Measurements from ENCODE around the gene SHISA5.

DNA sequence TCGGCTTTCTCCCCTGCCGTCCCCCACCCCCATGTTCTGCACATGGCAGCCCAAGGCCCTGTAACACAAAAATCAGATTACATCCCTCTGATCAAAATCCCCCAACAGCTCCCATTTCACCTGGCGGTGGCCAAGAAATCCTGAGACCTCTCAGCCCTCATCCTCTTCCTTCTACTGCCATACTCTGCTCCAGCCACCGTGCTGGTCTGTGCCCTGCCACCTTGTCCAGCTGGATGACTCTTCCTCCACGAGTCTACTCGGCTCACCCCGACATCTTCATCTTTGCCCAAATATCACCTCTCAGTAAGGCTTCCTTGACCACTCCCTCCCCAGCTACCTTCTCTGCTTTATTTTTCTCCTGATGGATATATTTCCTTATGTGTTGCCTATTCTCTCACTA is 67.1 kb downstream of the SHISA5 start:
- TF ChIP-seq PPARA (CRISPR knock-in tag; IDR thresholded peaks at IDR 0.05; ENCODE audit: borderline replicate concordance) (no peak), CSDC2 (CRISPR knock-in tag; IDR thresholded peaks at IDR 0.05) (no peak), ZFP3 (CRISPR knock-in tag; IDR thresholded peaks at IDR 0.05) (no peak), ZFP30 (CRISPR knock-in tag; IDR thresholded peaks at IDR 0.05) (no peak), PATZ1 (CRISPR knock-in tag; IDR thresholded peaks at IDR 0.05; ENCODE audit: borderline replicate concordance) (no peak), ARNTL (CRISPR knock-in tag; IDR thresholded peaks at IDR 0.05; ENCODE audit: borderline replicate concordance, low read depth) (no peak), TSHZ2 (CRISPR knock-in tag; IDR thresholded peaks at IDR 0.05) (no peak), ZNF8 (CRISPR knock-in tag; IDR thresholded peaks at IDR 0.05) (no peak), GLIS3 (CRISPR knock-in tag; IDR thresholded peaks at IDR 0.05) (no peak), TCF4 (CRISPR knock-in tag; IDR thresholded peaks at IDR 0.05; ENCODE audit: borderline replicate concordance) (no peak)
- TF ChIP-seq, protein P1, sequence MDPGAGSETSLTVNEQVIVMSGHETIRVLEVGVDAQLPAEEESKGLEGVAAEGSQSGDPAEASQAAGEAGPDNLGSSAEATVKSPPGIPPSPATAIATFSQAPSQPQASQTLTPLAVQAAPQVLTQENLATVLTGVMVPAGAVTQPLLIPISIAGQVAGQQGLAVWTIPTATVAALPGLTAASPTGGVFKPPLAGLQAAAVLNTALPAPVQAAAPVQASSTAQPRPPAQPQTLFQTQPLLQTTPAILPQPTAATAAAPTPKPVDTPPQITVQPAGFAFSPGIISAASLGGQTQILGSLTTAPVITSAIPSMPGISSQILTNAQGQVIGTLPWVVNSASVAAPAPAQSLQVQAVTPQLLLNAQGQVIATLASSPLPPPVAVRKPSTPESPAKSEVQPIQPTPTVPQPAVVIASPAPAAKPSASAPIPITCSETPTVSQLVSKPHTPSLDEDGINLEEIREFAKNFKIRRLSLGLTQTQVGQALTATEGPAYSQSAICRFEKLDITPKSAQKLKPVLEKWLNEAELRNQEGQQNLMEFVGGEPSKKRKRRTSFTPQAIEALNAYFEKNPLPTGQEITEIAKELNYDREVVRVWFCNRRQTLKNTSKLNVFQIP (CRISPR knock-in tag; IDR thresholded peaks at IDR 0.05; ENCODE audit: borderline replicate concordance, low read depth): no peak

All from SK-N-SH treated with all-trans-retinoic acid at 6 μM for 48 hours (cell line).